Activated naive CD8-positive, alpha-beta T cell treated with anti-CD3 and anti-CD28 coated beads, Interleukin-2, amount 50 U/mL, for 24 hours (primary cell): ENCODE measurements around the gene MRFAP1L1.
A peak's percentile ranks its signal among the peaks of the same experiment; 100 is the strongest.
"Not testable (repeated sequence)": the region's sequence is repeated elsewhere in the genome, so short reads cannot be mapped to it uniquely, and the experiment has no call there.

Experiments
- ATAC-seq: fragments of 150-1000 bp; cut with Tn5 transposase; one replicate; pipeline ENCODE4 v1.10.0; 2021
- DNase-seq: peaks from one replicate; pipeline ENCODE4 v3.0.0; 2021
- H3K27ac Mint-ChIP-seq: one replicate; pipeline ENCODE4 v1.8.0; 2021; ENCODE audit warnings: mild to moderate bottlenecking, mixed read lengths
- H3K27me3 Mint-ChIP-seq: one replicate; pipeline ENCODE4 v1.8.0; 2021; ENCODE audit warnings: mixed read lengths
- H3K36me3 Mint-ChIP-seq: one replicate; pipeline ENCODE4 v1.8.0; 2021; ENCODE audit warnings: low read depth, mixed read lengths
- H3K4me1 Mint-ChIP-seq: one replicate; pipeline ENCODE4 v1.8.0; 2021; ENCODE audit warnings: mixed read lengths
- H3K4me3 Mint-ChIP-seq: one replicate; pipeline ENCODE4 v1.8.0; 2021; ENCODE audit warnings: mild to moderate bottlenecking, moderate library complexity, mixed read lengths
- H3K9me3 Mint-ChIP-seq: one replicate; pipeline ENCODE4 v1.8.0; 2021; ENCODE audit warnings: mixed read lengths

The MRFAP1L1 gene

DNA sequence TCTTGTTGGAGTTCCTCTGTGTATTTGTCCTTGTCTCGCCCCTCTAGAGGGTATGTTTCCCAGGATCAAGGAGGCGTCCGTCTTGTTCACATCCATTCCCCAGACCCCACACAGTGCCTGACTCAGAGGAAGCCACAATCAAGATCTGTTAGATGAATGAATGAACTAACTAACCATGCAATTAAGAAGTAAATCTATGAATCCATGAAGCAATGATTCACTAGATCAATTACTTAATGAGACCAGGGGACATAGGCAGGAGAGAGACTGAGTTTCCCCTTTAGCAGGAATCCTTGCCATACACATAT, 18.2 kb upstream of the MRFAP1L1 start:
- H3K4me1 Mint-ChIP-seq = peaks cover 3% of the 10 kb centered on the region
- no peaks in the 10 kb centered on the region for H3K9me3 Mint-ChIP-seq
- ATAC-seq (no peak), DNase-seq (no peak)
- H3K4me3 Mint-ChIP-seq = no peak overlapping the region
- no peaks in the 10 kb centered on the region for H3K36me3 Mint-ChIP-seq
- H3K27me3 Mint-ChIP-seq = no peaks in the 10 kb centered on the region
- no peak overlapping the region for H3K27ac Mint-ChIP-seq

DNA sequence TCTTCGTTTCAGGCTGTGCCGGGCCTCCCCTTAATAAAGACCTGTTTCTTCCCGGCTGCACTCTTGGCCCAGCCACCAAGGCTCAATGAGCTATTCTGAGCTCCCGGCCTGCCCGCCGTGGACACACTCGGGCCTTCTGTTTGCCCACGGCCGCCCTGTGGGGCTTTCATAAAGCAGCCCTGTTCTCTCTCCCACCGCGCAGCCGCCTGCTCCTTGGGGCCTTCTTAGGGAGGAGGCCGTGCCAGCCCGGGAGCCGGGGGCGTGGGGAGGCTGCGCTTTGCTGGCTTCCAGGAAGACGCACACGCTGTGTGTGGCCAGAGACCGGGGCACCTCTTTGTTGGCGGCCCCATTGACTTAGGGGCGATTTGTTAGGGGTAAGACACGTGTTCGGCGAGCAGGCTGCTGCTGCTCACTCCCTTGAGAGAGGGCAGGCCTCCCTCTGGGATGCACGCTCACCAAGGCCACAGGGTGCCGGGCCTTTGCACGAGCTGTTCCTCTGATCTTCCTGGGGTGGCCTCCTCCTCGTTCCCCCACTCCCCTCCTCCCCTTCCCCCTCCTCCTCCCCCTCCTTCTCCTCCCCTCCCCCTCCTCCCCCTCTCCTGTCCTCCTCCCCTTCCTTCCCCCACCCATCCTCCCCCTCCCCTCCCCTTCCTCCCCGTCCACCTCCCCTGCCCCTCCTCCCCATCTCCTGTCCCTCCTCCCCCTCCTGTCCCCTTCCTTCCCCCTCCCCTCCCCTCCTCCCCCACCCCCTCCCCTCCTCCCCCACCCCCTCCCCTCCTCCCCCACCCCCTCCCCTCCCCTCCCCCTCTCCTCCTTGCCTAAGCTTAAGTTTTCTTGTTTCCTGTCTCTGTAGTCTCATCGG, 17.6 kb upstream of the MRFAP1L1 start:
- DNase-seq (no peak), ATAC-seq (no peak)
- H3K9me3 Mint-ChIP-seq = no peaks in the 10 kb centered on the region
- H3K36me3 Mint-ChIP-seq = no peaks in the 10 kb centered on the region
- H3K4me3 Mint-ChIP-seq = no peak overlapping the region
- no peaks in the 10 kb centered on the region for H3K27me3 Mint-ChIP-seq
- no peak overlapping the region for H3K27ac Mint-ChIP-seq
- H3K4me1 Mint-ChIP-seq = peaks cover 3% of the 10 kb centered on the region

- not testable (repeated sequence) for H3K27ac Mint-ChIP-seq, H3K4me1 Mint-ChIP-seq, H3K36me3 Mint-ChIP-seq, DNase-seq, H3K9me3 Mint-ChIP-seq, ATAC-seq, H3K27me3 Mint-ChIP-seq, H3K4me3 Mint-ChIP-seq
These were observed 15.8 kb upstream of the MRFAP1L1 start for GRCh38 chr4:6725427-6725961.

GRCh38 chr4:6724421-6725111, 14.9 kb upstream of the MRFAP1L1 start:
- H3K9me3 Mint-ChIP-seq = no peaks in the 10 kb centered on the region
- no peak for ATAC-seq
- no peak overlapping the region for H3K27ac Mint-ChIP-seq

DNA sequence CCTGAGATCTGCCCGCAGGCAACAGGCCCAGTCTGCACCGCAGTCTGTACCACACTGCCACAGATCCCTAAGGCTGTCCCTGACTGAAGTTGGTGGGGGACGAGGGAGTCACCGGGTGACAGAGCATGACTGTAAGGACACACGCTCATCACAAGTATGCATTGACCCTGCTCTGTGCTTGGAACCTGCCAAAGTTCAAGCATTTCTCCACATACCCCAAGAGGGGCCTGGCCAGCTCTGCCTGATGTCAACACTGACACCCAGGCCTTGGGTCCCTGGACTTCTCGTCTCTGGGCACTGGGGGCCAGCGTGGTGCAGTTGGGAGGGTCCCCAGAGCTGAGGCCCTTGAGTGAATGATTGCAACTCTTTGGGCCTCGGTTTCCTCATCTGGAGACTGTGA, 14.2 kb upstream of the MRFAP1L1 start:
- Mint-ChIP-seq H3K27ac (no peak overlapping the region), H3K9me3 (no peaks in the 10 kb centered on the region), H3K4me1 (peaks cover 11% of the 10 kb centered on the region), H3K4me3 (no peak overlapping the region), H3K36me3 (peaks cover 2% of the 10 kb centered on the region), H3K27me3 (no peaks in the 10 kb centered on the region)
- DNase-seq (no peak), ATAC-seq (no peak)

More at GRCh38 chr4:6724421-6725111, 14.9 kb upstream of the MRFAP1L1 start:
- no peaks in the 10 kb centered on the region for H3K36me3 Mint-ChIP-seq
- no peak for DNase-seq
- no peak overlapping the region for H3K4me3 Mint-ChIP-seq
- no peaks in the 10 kb centered on the region for H3K27me3 Mint-ChIP-seq
- peaks cover 9% of the 10 kb centered on the region for H3K4me1 Mint-ChIP-seq

DNA sequence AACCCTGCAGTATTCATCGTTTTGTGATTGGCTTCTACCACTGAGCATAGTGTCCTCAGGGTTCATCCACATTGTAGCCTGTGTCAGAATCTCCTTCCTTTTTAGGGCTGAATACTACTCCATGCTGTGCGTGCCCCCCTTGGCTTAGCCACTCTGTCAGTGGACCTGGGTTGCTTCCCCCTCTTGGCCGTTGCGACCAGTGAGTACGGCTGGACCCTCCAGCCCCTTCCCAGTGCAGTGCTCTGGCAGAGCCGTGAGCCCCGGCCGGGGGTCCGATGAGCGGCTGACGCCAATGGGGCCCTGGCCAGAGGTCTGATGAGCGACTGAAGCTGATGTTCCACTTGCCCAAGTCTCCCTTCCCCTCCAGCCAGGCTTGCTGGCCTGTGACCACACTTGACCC, 13.2 kb upstream of the MRFAP1L1 start:
- H3K9me3 Mint-ChIP-seq = no peaks in the 10 kb centered on the region
- no peaks in the 10 kb centered on the region for H3K27me3 Mint-ChIP-seq
- no peak for ATAC-seq

GRCh38 chr4:6721121-6721520, 11.5 kb upstream of the MRFAP1L1 start:
- ATAC-seq = no peak
- no peaks in the 10 kb centered on the region for H3K27me3 Mint-ChIP-seq
- peaks cover 3% of the 10 kb centered on the region for H3K36me3 Mint-ChIP-seq
- DNase-seq = no peak
- H3K4me3 Mint-ChIP-seq = no peak overlapping the region
- no peaks in the 10 kb centered on the region for H3K9me3 Mint-ChIP-seq
- peaks cover 20% of the 10 kb centered on the region for H3K4me1 Mint-ChIP-seq
- H3K27ac Mint-ChIP-seq = no peak overlapping the region

More for the DNA sequence above, 13.2 kb upstream of the MRFAP1L1 start:
- no peak overlapping the region for H3K4me3 Mint-ChIP-seq
- no peak for DNase-seq
- no peak overlapping the region for H3K27ac Mint-ChIP-seq
- H3K4me1 Mint-ChIP-seq = peaks cover 17% of the 10 kb centered on the region
- H3K36me3 Mint-ChIP-seq = peaks cover 3% of the 10 kb centered on the region

DNA sequence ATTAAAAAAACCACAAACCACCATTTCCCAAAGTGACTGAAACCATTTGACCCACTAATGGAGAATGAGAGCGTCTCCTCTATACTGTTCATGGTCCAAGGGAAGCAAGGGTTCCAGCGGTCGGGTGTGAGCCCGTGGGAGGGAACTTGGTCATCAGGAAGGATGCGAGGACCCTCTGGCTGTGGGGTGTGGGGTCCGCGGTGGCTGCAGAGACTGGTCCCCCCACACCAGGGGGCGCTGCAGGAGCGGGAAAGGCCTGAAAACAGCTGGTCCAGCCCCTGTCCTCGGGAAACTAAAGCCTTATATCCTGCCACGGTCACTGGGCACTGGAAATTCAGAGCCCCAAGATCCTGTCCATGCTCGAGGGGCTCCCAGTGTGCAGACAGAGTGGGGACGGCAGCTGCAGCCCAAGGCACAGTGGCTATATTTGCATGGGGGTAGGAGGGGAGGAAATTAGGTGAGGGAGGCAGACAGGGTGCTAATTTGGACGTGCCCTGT, 10.6 kb upstream of the MRFAP1L1 start:
- Mint-ChIP-seq H3K4me3 (peak overlapping the region; percentile 24), H3K4me1 (peaks cover 27% of the 10 kb centered on the region), H3K27me3 (peaks cover 3% of the 10 kb centered on the region), H3K9me3 (no peaks in the 10 kb centered on the region), H3K36me3 (peaks cover 6% of the 10 kb centered on the region), H3K27ac (peak overlapping the region; percentile 47)
- DNase-seq (peak; percentile 93), ATAC-seq (peak; percentile 38)

GRCh38 chr4:6719611-6720179, 10.0 kb upstream of the MRFAP1L1 start:
- Mint-ChIP-seq H3K36me3 (peaks cover 6% of the 10 kb centered on the region), H3K4me1 (peaks cover 31% of the 10 kb centered on the region), H3K4me3 (no peak overlapping the region), H3K9me3 (no peaks in the 10 kb centered on the region), H3K27ac (no peak overlapping the region), H3K27me3 (peaks cover 3% of the 10 kb centered on the region)
- ATAC-seq (no peak), DNase-seq (no peak)

- Mint-ChIP-seq H3K9me3 (no peaks in the 10 kb centered on the region), H3K27me3 (peaks cover 3% of the 10 kb centered on the region), H3K4me3 (peak overlapping the region; percentile 12), H3K36me3 (peaks cover 6% of the 10 kb centered on the region), H3K27ac (peak overlapping the region; percentile 5), H3K4me1 (peaks cover 31% of the 10 kb centered on the region)
- ATAC-seq = no peak
- no peak for DNase-seq
These were observed 9.4 kb upstream of the MRFAP1L1 start for GRCh38 chr4:6718932-6719610.

- no peaks in the 10 kb centered on the region for H3K9me3 Mint-ChIP-seq
- peaks cover 3% of the 10 kb centered on the region for H3K27me3 Mint-ChIP-seq
- no peak for ATAC-seq
- H3K36me3 Mint-ChIP-seq = peaks cover 6% of the 10 kb centered on the region
- peaks cover 31% of the 10 kb centered on the region for H3K4me1 Mint-ChIP-seq
- H3K4me3 Mint-ChIP-seq = peak overlapping the region; percentile 91
- H3K27ac Mint-ChIP-seq = peak overlapping the region; percentile 89
- no peak for DNase-seq
These were observed 7.4 kb upstream of the MRFAP1L1 start for GRCh38 chr4:6716958-6717655.

DNA sequence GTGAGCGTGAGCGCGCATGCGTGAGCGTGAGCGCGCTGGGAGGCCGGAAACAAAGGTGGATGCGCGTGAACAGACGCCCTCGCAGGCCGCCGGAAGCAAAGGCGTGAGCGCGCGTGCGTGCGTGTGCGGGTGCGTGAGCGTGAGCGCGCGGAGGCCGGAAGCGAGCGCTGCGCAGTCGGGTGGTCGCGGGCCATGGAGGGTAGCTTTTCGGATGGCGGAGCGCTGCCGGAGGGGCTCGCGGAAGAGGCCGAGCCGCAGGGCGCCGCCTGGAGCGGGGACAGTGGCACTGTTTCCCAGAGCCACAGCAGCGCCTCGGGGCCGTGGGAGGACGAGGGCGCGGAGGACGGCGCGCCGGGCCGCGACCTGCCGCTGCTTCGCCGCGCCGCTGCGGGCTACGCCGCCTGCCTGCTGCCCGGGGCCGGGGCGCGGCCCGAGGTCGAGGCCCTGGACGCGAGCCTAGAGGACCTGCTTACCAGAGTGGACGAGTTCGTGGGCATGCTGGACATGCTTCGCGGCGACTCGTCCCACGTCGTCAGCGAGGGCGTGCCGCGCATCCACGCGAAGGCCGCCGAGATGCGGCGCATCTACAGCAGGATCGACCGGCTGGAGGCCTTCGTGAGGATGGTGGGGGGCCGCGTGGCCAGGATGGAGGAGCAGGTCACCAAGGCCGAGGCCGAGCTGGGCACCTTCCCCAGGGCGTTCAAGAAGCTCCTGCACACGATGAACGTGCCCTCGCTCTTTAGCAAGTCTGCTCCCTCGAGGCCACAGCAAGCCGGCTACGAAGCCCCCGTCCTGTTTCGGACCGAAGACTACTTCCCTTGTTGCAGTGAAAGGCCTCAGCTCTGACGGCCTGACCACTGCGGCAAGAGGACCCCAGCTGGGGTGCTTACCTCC, 6.6 kb upstream of the MRFAP1L1 start, which contains the start of gene BLOC1S4:
TSS of gene BLOC1S4 (plus strand) at position 157 of the 894 bp plus-strand sequence. CDS start at position 193, 36 bp downstream.
- Mint-ChIP-seq H3K27me3 (peaks cover 3% of the 10 kb centered on the region), H3K4me3 (peak within 1 kb of the TSS; percentile 91), H3K36me3 (peaks cover 6% of the 10 kb centered on the region), H3K9me3 (no peaks in the 10 kb centered on the region), H3K27ac (peak within 1 kb of the TSS; percentile 99), H3K4me1 (peaks cover 31% of the 10 kb centered on the region)
- DNase-seq (peak; percentile 89), ATAC-seq (peak; percentile 81)

- H3K9me3 Mint-ChIP-seq = no peaks in the 10 kb centered on the region
- peak overlapping the region; percentile 99 for H3K27ac Mint-ChIP-seq
- DNase-seq = no peak
- peaks cover 35% of the 10 kb centered on the region for H3K4me1 Mint-ChIP-seq
- H3K4me3 Mint-ChIP-seq = peak overlapping the region; percentile 91
- no peak for ATAC-seq
- H3K27me3 Mint-ChIP-seq = peaks cover 3% of the 10 kb centered on the region
- H3K36me3 Mint-ChIP-seq = peaks cover 6% of the 10 kb centered on the region
These were observed 6.0 kb upstream of the MRFAP1L1 start for GRCh38 chr4:6715704-6716017.
